CD14-positive monocyte (primary cell): Measurements from ENCODE around the gene MYZAP. TPM values are rescaled to one million over a fixed set of nuclear protein-coding genes. Genes with fewer than 3 reads are reported as not detected.

Experiments
- DNase-seq, 3 donors: peaks; one replicate each; pipeline ENCODE4 v3.0.0-alpha.2; 2011 to 2022
- H2AFZ ChIP-seq: 2 replicates; pipeline ENCODE4 v1.6.0; 2012; ENCODE audit warnings: mild to moderate bottlenecking, low read depth, low read length, inconsistent platforms; ENCODE audit not compliant: insufficient read depth, poor library complexity, severe bottlenecking
- H3K27ac ChIP-seq, 2 donors: 1 replicate in 1 of 2; 2 replicates in 1 of 2; pipeline ENCODE4 v1.5.1; 2012 to 2013; ENCODE audit warnings: low read length in 2 of 2, control low read depth in 1 of 2, inconsistent platforms in 1 of 2, low read depth in 1 of 2, mild to moderate bottlenecking in 1 of 2
- H3K27me3 ChIP-seq, 2 donors: one replicate each; pipeline versions ENCODE4 v1.6.0 to v1.6.1; 2011 to 2013; ENCODE audit warnings: low read length in 2 of 2; ENCODE audit not compliant: control insufficient read depth in 2 of 2, insufficient read depth in 2 of 2
- H3K36me3 ChIP-seq, 2 donors: replicated peaks in 1 of 2; 1 replicate in 1 of 2; 2 replicates in 1 of 2; pipeline versions ENCODE4 v1.5.1 to v1.6.1; 2012 to 2013; ENCODE audit warnings: low read length in 2 of 2, control low read depth in 1 of 2, inconsistent platforms in 1 of 2, mild to moderate bottlenecking in 1 of 2; ENCODE audit not compliant: insufficient read depth in 2 of 2, control insufficient read depth in 1 of 2
- H3K4me1 ChIP-seq, 2 donors: 1 replicate in 1 of 2; 2 replicates in 1 of 2; pipeline versions ENCODE4 v1.5.1 to v1.6.1; 2012 to 2013; ENCODE audit warnings: low read length in 2 of 2, control low read depth in 1 of 2, inconsistent platforms in 1 of 2, mild to moderate bottlenecking in 1 of 2, moderate library complexity in 1 of 2; ENCODE audit not compliant: insufficient read depth in 2 of 2, control insufficient read depth in 1 of 2
- H3K4me2 ChIP-seq: replicated peaks from 2 replicates; pipeline ENCODE3; 2012; ENCODE audit warnings: low read length, moderate library complexity, mild to moderate bottlenecking; ENCODE audit not compliant: poor library complexity, severe bottlenecking; ENCODE audit errors: extremely low read depth
- H3K4me3 ChIP-seq, 3 experiments: fragments of 200-600 bp in 1 of 3; sonication (generic) in 1 of 3; replicated peaks in 1 of 3; 1 replicate in 2 of 3; 2 replicates in 1 of 3; pipeline ENCODE4 v1.5.1; 2011 to 2013; ENCODE audit warnings: low read length in 3 of 3, mild to moderate bottlenecking in 3 of 3, control low read depth in 2 of 3, low read depth in 2 of 3, inconsistent platforms in 1 of 3, moderate library complexity in 1 of 3
- H3K79me2 ChIP-seq: 2 replicates; pipeline ENCODE4 v1.6.0; 2012; ENCODE audit warnings: mild to moderate bottlenecking, control low read depth, inconsistent platforms, low read length, moderate library complexity; ENCODE audit not compliant: insufficient read depth
- H3K9ac ChIP-seq: 2 replicates; pipeline ENCODE4 v1.6.0; 2017; ENCODE audit warnings: low read length, mild to moderate bottlenecking; ENCODE audit not compliant: insufficient read depth, poor library complexity, severe bottlenecking
- H3K9me3 ChIP-seq, 2 donors: replicated peaks in 1 of 2; 1 replicate in 1 of 2; 2 replicates in 1 of 2; pipeline versions ENCODE4 v1.5.1 to v1.6.1; 2012 to 2013; ENCODE audit warnings: low read length in 2 of 2, control low read depth in 1 of 2; ENCODE audit not compliant: control insufficient read depth in 1 of 2, insufficient read depth in 1 of 2
- H4K20me1 ChIP-seq: 2 replicates; pipeline ENCODE4 v1.6.0; 2012; ENCODE audit warnings: mild to moderate bottlenecking, low read length, control low read depth, moderate library complexity; ENCODE audit not compliant: insufficient read depth
- H3K27ac Mint-ChIP-seq, 7 donors: one replicate each; pipeline ENCODE4 v1.8.0; 2020; ENCODE audit warnings: mild to moderate bottlenecking in 7 of 7, mixed read lengths in 7 of 7, moderate library complexity in 6 of 7, inconsistent platforms in 2 of 7
- H3K27me3 Mint-ChIP-seq, 3 donors: one replicate each; pipeline ENCODE4 v1.8.0; 2021 to 2022; ENCODE audit warnings: low read depth in 3 of 3, mild to moderate bottlenecking in 3 of 3, mixed read lengths in 3 of 3, moderate library complexity in 3 of 3, inconsistent platforms in 1 of 3
- H3K36me3 Mint-ChIP-seq, 2 donors: one replicate each; pipeline ENCODE4 v1.8.0; 2020; ENCODE audit warnings: mixed read lengths in 2 of 2, inconsistent platforms in 1 of 2, mild to moderate bottlenecking in 1 of 2
- H3K4me1 Mint-ChIP-seq: one replicate; pipeline ENCODE4 v1.8.0; 2020; ENCODE audit warnings: mild to moderate bottlenecking, mixed read lengths
- H3K4me3 Mint-ChIP-seq, 2 donors: one replicate each; pipeline ENCODE4 v1.8.0; 2020; ENCODE audit warnings: mild to moderate bottlenecking in 2 of 2, mixed read lengths in 2 of 2, moderate library complexity in 1 of 2
- H3K9me3 Mint-ChIP-seq, 7 donors: one replicate each; pipeline ENCODE4 v1.8.0; 2020 to 2022; ENCODE audit warnings: mixed read lengths in 7 of 7, mild to moderate bottlenecking in 6 of 7, moderate library complexity in 6 of 7, inconsistent platforms in 2 of 7
- WGBS: methylation state at CpG from one replicate; pipeline ENCODE4 v1.1.5; 2013; ENCODE audit warnings: missing lambda C conversion rate; ENCODE audit not compliant: insufficient coverage; 5-methylcytosine and 5-hydroxymethylcytosine counted together
- intact Hi-C, 2 donors: fragments of 100-400 bp; cut with micrococcal nuclease; formaldehyde crosslinking; loops; one replicate each; pipeline versions ENCODE4 v1.15.0 to v1.15.1; 2023
- polyA plus RNA-seq, 3 donors: library from polyadenylated mRNA; depleted of rRNA in 1 of 3; unstranded in 2 of 3; stranded (reverse) in 1 of 3; fragments of 300-500 nt in 2 of 3; fragments of >200 nt in 1 of 3; fragmentation: Illumina TruSeq in 2 of 3; gene quantifications; 1 replicate in 2 of 3; 2 replicates in 1 of 3; pipeline ENCODE4 v1.2.3, GENCODE V29; 2012 to 2021
- TF ChIP-seq, protein P1 (sequence below): fragments of 200-600 bp; IDR thresholded peaks from one replicate; pipeline ENCODE4 v1.8.0; 2022; ENCODE audit warnings: antibody characterized with exemption, mild to moderate bottlenecking

The MYZAP gene
- polyA plus RNA-seq, 3 donors: 0.12 to 0.13 TPM; not detected in 1

DNA sequence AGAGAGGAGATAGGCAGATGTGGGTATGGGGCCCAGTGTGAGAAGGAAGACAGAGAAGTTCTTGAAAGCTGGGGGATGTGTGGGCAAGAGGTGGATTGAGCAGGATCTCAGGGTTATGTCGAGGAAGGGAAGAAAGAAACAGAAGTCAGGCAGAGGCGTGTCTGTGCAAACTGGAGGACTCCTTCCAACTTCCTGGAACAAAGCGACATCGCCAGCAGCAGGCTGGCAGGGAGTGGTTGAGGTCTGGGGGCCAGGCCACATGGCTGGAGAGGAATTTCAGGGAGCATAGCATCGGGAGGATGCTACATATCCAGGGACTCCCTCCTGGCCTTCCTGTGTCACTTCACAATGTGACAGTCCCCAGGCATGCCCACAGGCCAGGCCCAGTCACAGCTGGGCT lies 42.9 kb upstream of the MYZAP start:
- TF ChIP-seq, protein P1, sequence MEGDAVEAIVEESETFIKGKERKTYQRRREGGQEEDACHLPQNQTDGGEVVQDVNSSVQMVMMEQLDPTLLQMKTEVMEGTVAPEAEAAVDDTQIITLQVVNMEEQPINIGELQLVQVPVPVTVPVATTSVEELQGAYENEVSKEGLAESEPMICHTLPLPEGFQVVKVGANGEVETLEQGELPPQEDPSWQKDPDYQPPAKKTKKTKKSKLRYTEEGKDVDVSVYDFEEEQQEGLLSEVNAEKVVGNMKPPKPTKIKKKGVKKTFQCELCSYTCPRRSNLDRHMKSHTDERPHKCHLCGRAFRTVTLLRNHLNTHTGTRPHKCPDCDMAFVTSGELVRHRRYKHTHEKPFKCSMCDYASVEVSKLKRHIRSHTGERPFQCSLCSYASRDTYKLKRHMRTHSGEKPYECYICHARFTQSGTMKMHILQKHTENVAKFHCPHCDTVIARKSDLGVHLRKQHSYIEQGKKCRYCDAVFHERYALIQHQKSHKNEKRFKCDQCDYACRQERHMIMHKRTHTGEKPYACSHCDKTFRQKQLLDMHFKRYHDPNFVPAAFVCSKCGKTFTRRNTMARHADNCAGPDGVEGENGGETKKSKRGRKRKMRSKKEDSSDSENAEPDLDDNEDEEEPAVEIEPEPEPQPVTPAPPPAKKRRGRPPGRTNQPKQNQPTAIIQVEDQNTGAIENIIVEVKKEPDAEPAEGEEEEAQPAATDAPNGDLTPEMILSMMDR: no peak
- H3K9me3 ChIP-seq: no peaks in the 10 kb centered on the region
- Mint-ChIP-seq H3K27me3 (peaks cover 2 to 5% (median 3%) of the 10 kb centered on the region in 3 donors), H3K27ac (no peak overlapping the region), H3K9me3 (no peaks in the 10 kb centered on the region), H3K36me3 (no peaks in the 10 kb centered on the region), H3K4me3 (no peak overlapping the region), H3K4me1 (peaks cover 11% of the 10 kb centered on the region)
- no peaks in the 10 kb centered on the region for H3K79me2 ChIP-seq
- no peaks in the 10 kb centered on the region for H4K20me1 ChIP-seq
- WGBS: 67% methylated on average over 5 of the region's 5 CpGs
- intact Hi-C loops: no loop called here
- H3K9ac ChIP-seq: no peak overlapping the region
- no peak for DNase-seq
- no peak overlapping the region for H3K4me2 ChIP-seq
- no peaks in the 10 kb centered on the region for H3K4me1 ChIP-seq
- no peak overlapping the region for H3K4me3 ChIP-seq
- no peak overlapping the region for H3K27ac ChIP-seq
- H3K36me3 ChIP-seq: no peaks in the 10 kb centered on the region
- no peak overlapping the region for H2AFZ ChIP-seq
- H3K27me3 ChIP-seq: no peaks in the 10 kb centered on the region

DNA sequence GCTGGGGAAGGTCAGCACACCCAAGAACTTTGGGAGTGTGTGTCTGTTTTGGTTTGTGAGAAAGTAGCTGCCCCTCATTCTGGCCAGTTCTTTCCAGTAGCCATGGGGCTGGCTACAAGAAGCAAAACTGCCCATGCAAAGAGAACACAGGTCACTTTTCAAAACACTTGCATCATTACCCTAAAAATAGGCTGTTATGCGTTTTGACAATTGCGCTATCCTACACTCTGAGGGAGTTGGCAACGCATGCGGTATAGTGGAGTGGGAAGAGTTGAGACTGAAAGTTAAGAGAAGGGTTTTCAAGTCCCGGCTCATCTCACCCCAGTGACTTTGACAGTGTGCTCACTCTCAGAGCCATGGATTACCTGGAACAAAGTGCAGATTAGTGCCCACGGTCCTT lies 41.8 kb upstream of the MYZAP start:
- H3K9ac ChIP-seq: no peak overlapping the region
- intact Hi-C loops: loop anchor here in 1 of 2 donors (10.0 kb wide), 1 partner anchor 105 kb away; no protein-coding TSS in a partner anchor
- no peaks in the 10 kb centered on the region for H3K27me3 ChIP-seq
- no peaks in the 10 kb centered on the region for H3K9me3 ChIP-seq
- H3K36me3 ChIP-seq: no peaks in the 10 kb centered on the region
- H3K27me3 Mint-ChIP-seq: peaks cover 2 to 5% (median 3%) of the 10 kb centered on the region in 3 donors
- no peak overlapping the region for H3K27ac ChIP-seq
- H3K4me2 ChIP-seq: no peak overlapping the region
- H4K20me1 ChIP-seq: no peaks in the 10 kb centered on the region
- TF ChIP-seq, protein P1: no peak
- no peaks in the 10 kb centered on the region for H3K36me3 Mint-ChIP-seq
- H3K4me1 ChIP-seq: no peaks in the 10 kb centered on the region
- no peak for DNase-seq
- H3K4me1 Mint-ChIP-seq: peaks cover 11% of the 10 kb centered on the region
- no peaks in the 10 kb centered on the region for H3K79me2 ChIP-seq
- H3K4me3 ChIP-seq: no peak overlapping the region
- WGBS: 100% methylated on average over 4 of the region's 6 CpGs
- no peaks in the 10 kb centered on the region for H3K9me3 Mint-ChIP-seq
- no peak overlapping the region for H2AFZ ChIP-seq
- H3K27ac Mint-ChIP-seq: no peak overlapping the region
- H3K4me3 Mint-ChIP-seq: no peak overlapping the region
